Suprapubic skin (tissue), 4 donors: ENCODE measurements around the gene SNAPC2.

Experiments
- CTCF ChIP-seq, 2 donors: fragments of 200-600 bp in 1 of 2; fragments of 450-650 bp in 1 of 2; sonication (generic) in 1 of 2; IDR thresholded peaks; one replicate each; pipeline ENCODE4 v1.5.1; 2016 to 2019; ENCODE audit warnings: antibody characterized with exemption in 2 of 2, mild to moderate bottlenecking in 1 of 2, moderate library complexity in 1 of 2
- EP300 ChIP-seq: sonication (generic); formaldehyde crosslinking; IDR thresholded peaks from one replicate; pipeline ENCODE4 v1.6.1; 2017; ENCODE audit warnings: antibody characterized with exemption
- POLR2A ChIP-seq, 2 donors: fragments of 450-650 bp; IDR thresholded peaks; one replicate each; pipeline ENCODE4 v1.6.1; 2017; ENCODE audit warnings: antibody characterized with exemption in 2 of 2, mild to moderate bottlenecking in 2 of 2, moderate library complexity in 2 of 2
- POLR2AphosphoS5 ChIP-seq, 3 donors: sonication (generic); formaldehyde crosslinking; IDR thresholded peaks; one replicate each; pipeline ENCODE4 v1.6.1; 2017; ENCODE audit warnings: antibody characterized with exemption in 3 of 3

- no peak for TF ChIP-seq CTCF (IDR thresholded peaks at IDR 0.05)
- no peak for TF ChIP-seq POLR2AphosphoS5 (IDR thresholded peaks at IDR 0.05)
- no peak for TF ChIP-seq EP300
- TF ChIP-seq POLR2A (IDR thresholded peaks at IDR 0.05), result no peak
Observed at GRCh38 chr19:7918615-7919421, 1.3 kb upstream of the SNAPC2 start.
